GM12892 (cell line): ENCODE data around the gene DST.

Experiments used
- POLR2A ChIP-seq: IDR thresholded peaks from 2 replicates; pipeline ENCODE4 v1.6.1; 2011; ENCODE audit warnings: low read depth, low read length, control low read depth
- POLR2AphosphoS5 ChIP-seq: IDR thresholded peaks from 2 replicates; pipeline ENCODE4 v1.6.1; 2011; ENCODE audit warnings: low read depth, low read length, control low read depth
- TAF1 ChIP-seq: IDR thresholded peaks from 2 replicates; pipeline ENCODE4 v1.6.1; 2011; ENCODE audit warnings: low read depth, mild to moderate bottlenecking, control low read depth, low read length, borderline replicate concordance

DNA sequence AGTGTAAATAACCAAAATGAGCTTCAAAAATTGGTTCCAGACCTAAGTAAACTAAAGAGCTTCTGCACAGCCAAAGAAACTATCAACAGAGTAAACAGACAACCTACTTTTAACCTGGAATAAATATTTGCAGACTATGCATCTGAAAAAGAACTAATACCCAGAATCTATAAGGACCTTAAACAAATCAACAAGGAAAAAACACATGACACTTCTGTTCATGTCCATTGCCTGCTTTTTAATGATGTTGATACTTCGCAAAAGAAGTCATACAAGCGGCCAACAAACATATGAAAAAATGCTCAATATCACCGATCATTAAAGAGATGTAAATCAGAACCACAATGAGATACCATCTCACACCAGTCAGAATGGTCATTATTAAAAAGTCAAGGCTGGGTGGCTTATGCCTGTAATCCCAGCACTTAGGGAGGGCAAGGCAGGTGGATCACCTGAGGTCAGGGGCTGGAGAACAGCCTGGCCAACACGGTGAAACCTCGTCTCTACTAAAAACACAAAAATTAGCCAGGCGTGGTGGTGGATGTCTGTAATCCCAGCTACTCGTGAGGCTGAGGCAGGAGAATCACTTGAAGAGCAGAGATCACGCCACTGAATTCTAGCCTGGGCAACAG, 42.5 kb upstream of the DST start:
- no peak for TF ChIP-seq POLR2A
- no peak for TF ChIP-seq POLR2AphosphoS5
- no peak for TF ChIP-seq TAF1
